ENCODE results near the gene CDC123.

DNA sequence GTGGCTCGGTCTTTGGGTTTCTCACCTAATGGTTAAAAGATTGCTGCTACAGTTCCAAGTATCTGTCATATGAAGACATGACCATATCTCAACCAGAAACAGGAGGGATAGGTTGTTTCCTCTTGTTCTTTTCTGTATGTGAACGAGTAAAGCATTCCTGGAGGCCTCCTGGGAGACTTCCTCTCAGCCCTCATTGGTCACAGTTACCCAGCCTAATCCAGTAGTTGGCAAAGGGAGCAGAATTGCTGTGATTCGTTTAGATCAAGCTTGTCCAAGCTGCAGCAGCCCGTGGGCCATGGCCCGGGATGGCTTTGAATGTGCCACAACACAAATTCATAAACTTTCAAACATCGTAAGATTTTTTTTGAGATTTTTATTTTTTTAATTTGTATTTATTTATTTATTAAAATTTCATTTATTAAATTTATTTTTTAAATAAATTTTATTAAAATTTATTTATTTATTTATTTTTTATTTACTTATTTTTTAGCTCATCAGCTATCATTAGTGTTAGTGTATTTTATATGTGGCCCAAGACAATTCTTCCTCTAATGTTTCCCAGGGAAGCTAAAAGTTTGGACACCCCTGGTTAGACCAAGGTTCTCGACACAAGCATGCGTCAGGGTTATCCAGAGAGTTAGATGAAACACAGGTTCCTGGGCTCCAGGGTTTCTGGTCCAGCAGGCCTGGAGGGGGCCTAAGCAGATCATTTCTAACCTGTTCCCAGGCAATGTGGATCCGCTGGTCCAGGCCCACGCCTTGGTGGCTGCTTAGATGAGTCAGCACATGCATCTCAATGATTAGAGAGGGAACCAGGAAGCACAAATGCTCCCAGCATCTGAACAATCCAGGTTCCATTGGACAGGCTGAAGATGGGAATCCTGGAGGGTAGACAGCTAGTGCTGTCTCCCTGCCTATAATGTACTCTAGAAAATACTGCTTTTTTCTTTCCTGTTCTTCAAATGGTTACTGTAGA is 25.6 kb downstream of the CDC123 start:
- TF ChIP-seq POLR2A (IDR thresholded peaks at IDR 0.05) (no peak), CTCF (IDR thresholded peaks at IDR 0.05) (no peak)

All from lower leg skin (tissue), 3 donors.